Endodermal cell (in vitro differentiated cells): ENCODE results near the gene ARID3C. TPM values are rescaled to one million over a fixed set of nuclear protein-coding genes. Genes with fewer than 3 reads are reported as not detected.

Source experiments
- DNase-seq: peaks from one replicate; pipeline ENCODE4 v3.0.0-alpha.2; 2017
- H3K27ac ChIP-seq: 2 replicates; pipeline ENCODE4 v1.5.1; 2013; ENCODE audit warnings: mild to moderate bottlenecking, low read depth, low read length, moderate library complexity
- H3K27me3 ChIP-seq: 2 replicates; pipeline ENCODE4 v1.6.1; 2013; ENCODE audit warnings: mild to moderate bottlenecking, low read length, moderate library complexity; ENCODE audit not compliant: insufficient read depth, control insufficient read depth, poor library complexity, severe bottlenecking
- H3K36me3 ChIP-seq: 2 replicates; pipeline ENCODE4 v1.7.0; 2013; ENCODE audit warnings: mild to moderate bottlenecking, low read length, moderate library complexity; ENCODE audit not compliant: control insufficient read depth, insufficient read depth
- H3K4me1 ChIP-seq: one replicate; pipeline ENCODE4 v1.7.0; 2013; ENCODE audit warnings: low read length; ENCODE audit not compliant: control insufficient read depth, insufficient read depth
- H3K4me3 ChIP-seq: 2 replicates; pipeline ENCODE4 v1.5.1; 2013; ENCODE audit warnings: mild to moderate bottlenecking, low read length, moderate library complexity
- H3K9ac ChIP-seq: 2 replicates; pipeline ENCODE4 v1.6.1; 2013; ENCODE audit warnings: mild to moderate bottlenecking, low read length, moderate library complexity; ENCODE audit not compliant: poor library complexity, severe bottlenecking; ENCODE audit errors: extremely low read depth
- H3K9me3 ChIP-seq: 2 replicates; pipeline ENCODE4 v1.6.1; 2013; ENCODE audit warnings: mild to moderate bottlenecking, low read length, moderate library complexity; ENCODE audit not compliant: control insufficient read depth
- H3K27ac Mint-ChIP-seq: 2 replicates; pipeline ENCODE4 v1.8.0; 2020; ENCODE audit warnings: mixed read lengths
- H3K27me3 Mint-ChIP-seq: 2 replicates; pipeline ENCODE4 v1.8.0; 2021; ENCODE audit warnings: mild to moderate bottlenecking, mixed read lengths; ENCODE audit not compliant: insufficient read depth
- H3K36me3 Mint-ChIP-seq: 2 replicates; pipeline ENCODE4 v1.8.0; 2020; ENCODE audit warnings: low read depth, mixed read lengths
- H3K4me1 Mint-ChIP-seq: 2 replicates; pipeline ENCODE4 v1.8.0; 2020; ENCODE audit warnings: mixed read lengths
- H3K4me3 Mint-ChIP-seq: 2 replicates; pipeline ENCODE4 v1.8.0; 2020; ENCODE audit warnings: mild to moderate bottlenecking, moderate library complexity, mixed read lengths
- H3K9me3 Mint-ChIP-seq: 2 replicates; pipeline ENCODE4 v1.8.0; 2020; ENCODE audit warnings: mild to moderate bottlenecking, mixed read lengths
- CTCF ChIP-seq: fragments of 200-600 bp; sonication (generic); conservative IDR thresholded peaks from 2 replicates; pipeline ENCODE4 v1.5.0; 2021; ENCODE audit warnings: antibody characterized with exemption, mild to moderate bottlenecking
- WGBS, 2 experiments: methylation state at CpG; one replicate each; pipeline versions ENCODE4 v1.1.5 to v1.1.7; 2013; ENCODE audit warnings: missing lambda C conversion rate in 2 of 2, mixed read lengths in 1 of 2; ENCODE audit not compliant: insufficient coverage in 1 of 2, insufficient read length in 1 of 2; 5-methylcytosine and 5-hydroxymethylcytosine counted together
- total RNA-seq, 2 donors: library from RNA; stranded (reverse); fragmentation: NEBNext Ultra II Directional in 1 of 2; extraction: Animal tissue kit (Norgen Biotek cat#: 25700) in 1 of 2; gene quantifications; 2 replicates in 1 of 2; 3 replicates in 1 of 2; pipeline ENCODE4 v1.2.1, GENCODE V29; 2021

Gene ARID3C
- total RNA-seq, 2 donors from 2014 or later: 0.31 to 0.80 TPM

GRCh38 chr9:34587271-34587670, 41.6 kb downstream of the ARID3C start:
- Mint-ChIP-seq H3K27ac (no peak overlapping the region), H3K36me3 (no peaks in the 10 kb centered on the region), H3K9me3 (no peaks in the 10 kb centered on the region), H3K4me3 (no peak overlapping the region), H3K27me3 (peaks cover 97% of the 10 kb centered on the region), H3K4me1 (peaks cover 30% of the 10 kb centered on the region)
- H3K4me1 ChIP-seq: peaks cover 7% of the 10 kb centered on the region
- DNase-seq: no peak
- no peak overlapping the region for H3K9ac ChIP-seq
- TF ChIP-seq CTCF: no peak
- peaks cover 87% of the 10 kb centered on the region for H3K27me3 ChIP-seq
- no peak overlapping the region for H3K4me3 ChIP-seq
- no peaks in the 10 kb centered on the region for H3K9me3 ChIP-seq
- no peaks in the 10 kb centered on the region for H3K36me3 ChIP-seq
- no peak overlapping the region for H3K27ac ChIP-seq
- WGBS, 2 experiments: 89 to 92% methylated on average over 2 of the region's 2 CpGs

GRCh38 chr9:34585946-34586669, 42.8 kb downstream of the ARID3C start:
- no peaks in the 10 kb centered on the region for H3K9me3 Mint-ChIP-seq
- H3K27ac Mint-ChIP-seq: no peak overlapping the region
- no peak overlapping the region for H3K4me3 ChIP-seq
- DNase-seq: no peak
- peaks cover 77% of the 10 kb centered on the region for H3K27me3 ChIP-seq
- peaks cover 97% of the 10 kb centered on the region for H3K27me3 Mint-ChIP-seq
- H3K27ac ChIP-seq: no peak overlapping the region
- WGBS, 2 experiments: 31 to 42% methylated on average over 6 to 8 of the region's 11 CpGs
- H3K4me1 ChIP-seq: peaks cover 3% of the 10 kb centered on the region
- H3K4me3 Mint-ChIP-seq: no peak overlapping the region
- H3K9me3 ChIP-seq: no peaks in the 10 kb centered on the region
- H3K9ac ChIP-seq: no peak overlapping the region
- TF ChIP-seq CTCF: no peak
- H3K36me3 ChIP-seq: no peaks in the 10 kb centered on the region
- no peaks in the 10 kb centered on the region for H3K36me3 Mint-ChIP-seq
- H3K4me1 Mint-ChIP-seq: peaks cover 30% of the 10 kb centered on the region

GRCh38 chr9:34584970-34585369, 43.9 kb downstream of the ARID3C start:
- Histone ChIP-seq H3K9ac (no peak overlapping the region), H3K27ac (no peak overlapping the region), H3K27me3 (peaks cover 76% of the 10 kb centered on the region), H3K36me3 (no peaks in the 10 kb centered on the region), H3K4me3 (no peak overlapping the region), H3K9me3 (no peaks in the 10 kb centered on the region), H3K4me1 (no peaks in the 10 kb centered on the region)
- Mint-ChIP-seq H3K9me3 (no peaks in the 10 kb centered on the region), H3K36me3 (no peaks in the 10 kb centered on the region), H3K4me3 (no peak overlapping the region), H3K27me3 (peaks cover 97% of the 10 kb centered on the region), H3K4me1 (peaks cover 28% of the 10 kb centered on the region), H3K27ac (no peak overlapping the region)
- no peak for DNase-seq
- 87 to 93% methylated on average over 3 to 5 of the region's 5 CpGs for WGBS, 2 experiments
- TF ChIP-seq CTCF: no peak
